ENCODE measurements around the gene TRIM42. TPM values are rescaled to one million over a fixed set of nuclear protein-coding genes. Genes with fewer than 3 reads are reported as not detected.

The TRIM42 gene
- total RNA-seq = not detected in 2 replicates

GRCh38 chr3:140677764-140678163 lies at the start of gene TRIM42:
Gene TRIM42 (plus strand): TSS chr3:140678064. CDS start chr3:140678230, 166 bp downstream.

